Measurements from ENCODE around the gene ACO2.

ACO2 gene

GRCh38 chr22:41573677-41574076 lies 104.8 kb downstream of the ACO2 start:
- no peak for DNase-seq

GRCh38 chr22:41574847-41575381 lies 106.0 kb downstream of the ACO2 start:
- no peak for DNase-seq

- DNase-seq, result no peak
Observed at GRCh38 chr22:41575533-41575932, 106.6 kb downstream of the ACO2 start.

GRCh38 chr22:41576877-41577276 lies 108.0 kb downstream of the ACO2 start:
- peak; percentile 41 for DNase-seq

- DNase-seq, result no peak
Observed at GRCh38 chr22:41578114-41578513, 109.2 kb downstream of the ACO2 start.

Data from MV-4-11 (cell line).